BE2C (cell line): Measurements from ENCODE around the gene TARBP1.

Source experiments
- DNase-seq: peaks from one replicate; pipeline ENCODE4 v3.0.0-alpha.2; 2020
- H3K27me3 ChIP-seq: fragments of 250-450 bp; sonication (Bioruptor Pico); 2 replicates; pipeline ENCODE4 v1.5.1; 2020; ENCODE audit warnings: mild to moderate bottlenecking
- H3K36me3 ChIP-seq: fragments of 250-450 bp; sonication (Bioruptor Pico); 2 replicates; pipeline ENCODE4 v1.5.1; 2020; ENCODE audit warnings: mild to moderate bottlenecking
- H3K4me1 ChIP-seq: fragments of 250-450 bp; sonication (Bioruptor Pico); 2 replicates; pipeline ENCODE4 v1.5.1; 2020
- H3K4me3 ChIP-seq: 2 replicates; pipeline ENCODE4 v1.5.1; 2011; ENCODE audit warnings: low read depth, low read length
- H3K9me3 ChIP-seq: fragments of 250-450 bp; sonication (Bioruptor Pico); 2 replicates; pipeline ENCODE4 v1.5.1; 2020
- TF ChIP-seq, protein P1 (sequence below): IDR thresholded peaks from 2 replicates; pipeline ENCODE4 v1.5.1; 2012; ENCODE audit warnings: mild to moderate bottlenecking, low read depth, low read length

Gene TARBP1

DNA sequence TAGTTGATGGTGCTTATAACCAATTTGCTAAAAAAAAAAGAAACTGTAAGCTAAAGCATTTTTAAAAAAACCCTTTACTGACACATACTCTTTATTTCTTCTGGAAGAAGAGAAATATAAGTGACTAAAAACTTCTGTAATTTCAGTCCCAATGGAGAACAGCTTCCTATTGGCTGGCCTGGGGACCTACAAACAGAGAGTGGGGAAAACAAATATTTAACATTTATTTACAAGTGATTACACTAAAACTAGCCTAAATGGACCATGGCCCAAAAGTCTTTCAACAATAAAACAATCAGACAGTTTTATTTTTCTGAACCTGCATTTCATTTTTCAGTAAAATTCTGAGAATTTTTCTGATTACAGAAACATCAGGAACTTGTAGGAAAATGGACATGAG, 15.2 kb downstream of the TARBP1 start:
- no peaks in the 10 kb centered on the region for H3K9me3 ChIP-seq
- H3K4me3 ChIP-seq: no peak overlapping the region
- H3K27me3 ChIP-seq: no peaks in the 10 kb centered on the region
- DNase-seq: no peak
- peaks cover 35% of the 10 kb centered on the region for H3K36me3 ChIP-seq
- TF ChIP-seq, protein P1, sequence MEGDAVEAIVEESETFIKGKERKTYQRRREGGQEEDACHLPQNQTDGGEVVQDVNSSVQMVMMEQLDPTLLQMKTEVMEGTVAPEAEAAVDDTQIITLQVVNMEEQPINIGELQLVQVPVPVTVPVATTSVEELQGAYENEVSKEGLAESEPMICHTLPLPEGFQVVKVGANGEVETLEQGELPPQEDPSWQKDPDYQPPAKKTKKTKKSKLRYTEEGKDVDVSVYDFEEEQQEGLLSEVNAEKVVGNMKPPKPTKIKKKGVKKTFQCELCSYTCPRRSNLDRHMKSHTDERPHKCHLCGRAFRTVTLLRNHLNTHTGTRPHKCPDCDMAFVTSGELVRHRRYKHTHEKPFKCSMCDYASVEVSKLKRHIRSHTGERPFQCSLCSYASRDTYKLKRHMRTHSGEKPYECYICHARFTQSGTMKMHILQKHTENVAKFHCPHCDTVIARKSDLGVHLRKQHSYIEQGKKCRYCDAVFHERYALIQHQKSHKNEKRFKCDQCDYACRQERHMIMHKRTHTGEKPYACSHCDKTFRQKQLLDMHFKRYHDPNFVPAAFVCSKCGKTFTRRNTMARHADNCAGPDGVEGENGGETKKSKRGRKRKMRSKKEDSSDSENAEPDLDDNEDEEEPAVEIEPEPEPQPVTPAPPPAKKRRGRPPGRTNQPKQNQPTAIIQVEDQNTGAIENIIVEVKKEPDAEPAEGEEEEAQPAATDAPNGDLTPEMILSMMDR: no peak
- H3K4me1 ChIP-seq: no peaks in the 10 kb centered on the region

DNA sequence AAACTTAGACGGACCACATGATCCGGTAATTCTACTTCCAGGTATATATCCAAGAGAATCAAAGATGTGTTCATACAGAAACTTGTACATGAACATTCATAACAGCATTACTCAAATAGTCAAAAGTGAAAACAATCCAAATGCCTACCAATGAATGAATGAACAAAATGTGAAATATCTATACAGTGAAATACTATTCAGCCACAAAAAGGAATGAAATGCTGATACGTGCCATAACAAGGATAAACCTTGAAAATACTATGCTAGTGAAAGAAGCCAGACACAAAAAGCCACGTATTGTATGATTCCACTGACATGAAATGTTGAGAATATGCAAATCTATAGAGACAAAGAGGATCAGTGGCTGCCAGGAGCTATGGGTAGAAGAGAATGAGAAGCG, 18.3 kb downstream of the TARBP1 start:
- DNase-seq: no peak
- H3K36me3 ChIP-seq: peaks cover 29% of the 10 kb centered on the region
- TF ChIP-seq, protein P1: no peak

DNA sequence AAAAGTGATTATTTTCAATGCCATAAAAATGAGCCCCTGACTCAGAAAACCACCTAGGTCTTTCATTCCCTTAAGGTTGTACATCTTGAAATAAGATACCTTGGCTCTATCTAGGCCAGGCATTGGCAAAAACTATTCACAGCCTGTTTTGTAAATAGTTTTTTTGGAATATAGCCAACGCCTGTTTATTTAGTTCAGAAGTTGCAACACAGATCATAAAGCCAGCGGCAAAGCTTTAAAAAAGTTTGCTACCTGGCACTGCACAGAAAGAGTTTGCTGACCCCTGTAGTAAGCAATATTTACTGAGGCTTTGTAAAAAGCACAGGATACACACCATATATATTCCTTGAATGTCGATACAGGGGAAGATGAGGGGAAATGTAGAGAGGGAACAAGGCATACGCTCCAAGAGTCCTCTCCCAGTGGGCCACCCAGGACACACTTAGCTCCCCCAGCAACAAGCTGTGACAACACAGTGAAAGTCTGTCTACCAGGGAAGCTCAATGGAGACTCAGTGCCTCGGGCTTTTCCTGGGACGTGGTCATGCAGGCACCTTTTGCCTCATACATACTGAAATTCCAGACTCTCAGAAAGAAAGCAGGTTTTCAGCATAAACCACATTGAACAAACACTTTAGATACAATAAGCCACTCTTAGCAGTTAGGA, 20.5 kb downstream of the TARBP1 start:
- no peak for DNase-seq
- Histone ChIP-seq H3K36me3 (peaks cover 17% of the 10 kb centered on the region), H3K4me3 (no peak overlapping the region), H3K27me3 (no peaks in the 10 kb centered on the region), H3K9me3 (no peaks in the 10 kb centered on the region), H3K4me1 (no peaks in the 10 kb centered on the region)
- TF ChIP-seq, protein P1: no peak

More for the DNA sequence above, 18.3 kb downstream of the TARBP1 start:
- Histone ChIP-seq H3K27me3 (no peaks in the 10 kb centered on the region), H3K4me1 (no peaks in the 10 kb centered on the region), H3K9me3 (no peaks in the 10 kb centered on the region), H3K4me3 (no peak overlapping the region)

DNA sequence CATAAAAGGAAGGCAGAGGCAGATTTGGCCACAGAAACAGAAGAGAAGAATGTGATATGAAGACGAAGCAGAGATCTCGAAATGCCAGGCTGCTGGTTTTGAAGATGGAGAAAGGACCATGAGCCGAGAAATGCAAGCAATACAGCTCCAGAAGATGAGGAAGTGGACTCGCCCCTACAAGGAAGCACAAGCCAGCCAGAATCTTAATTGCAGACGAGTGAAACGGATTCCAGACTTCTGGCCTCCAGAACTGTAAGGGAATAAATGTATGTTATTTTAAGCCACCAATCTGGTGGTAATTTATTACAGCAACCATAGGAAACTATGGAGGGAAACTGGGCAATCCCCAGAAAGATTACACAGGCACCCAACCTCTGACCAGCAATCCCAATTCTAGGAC, 24.1 kb downstream of the TARBP1 start:
- no peaks in the 10 kb centered on the region for H3K27me3 ChIP-seq
- TF ChIP-seq, protein P1: no peak

DNA sequence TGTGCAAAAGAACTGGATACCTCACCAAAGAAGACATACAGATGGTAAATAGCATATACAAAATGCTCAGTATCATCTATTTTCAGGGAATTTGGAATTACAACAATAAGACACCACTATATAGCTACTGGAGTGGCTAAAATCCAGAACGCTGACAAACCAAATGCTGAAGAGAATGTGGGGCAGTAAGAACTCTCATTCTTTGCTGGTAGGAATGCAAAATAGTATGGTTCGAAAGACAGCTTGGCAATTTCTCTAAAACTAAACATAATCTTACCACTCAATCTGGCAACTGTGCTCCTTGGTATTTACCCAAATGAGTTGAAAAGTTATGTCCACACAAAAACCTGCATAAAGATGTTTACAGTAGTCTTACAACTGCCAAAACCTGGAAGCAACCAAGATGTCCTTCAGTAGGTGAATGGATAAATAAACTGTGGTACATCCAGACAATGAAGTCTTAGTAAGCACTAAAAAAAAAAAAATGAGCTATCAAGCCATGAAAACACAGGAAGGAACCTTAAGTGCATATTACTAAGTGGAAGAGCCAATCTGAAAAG, 26.5 kb downstream of the TARBP1 start:
- TF ChIP-seq, protein P1: no peak
- H3K4me1 ChIP-seq: no peaks in the 10 kb centered on the region
- H3K36me3 ChIP-seq: peaks cover 16% of the 10 kb centered on the region

More for the DNA sequence above, 24.1 kb downstream of the TARBP1 start:
- DNase-seq: no peak
- no peak overlapping the region for H3K4me3 ChIP-seq
- H3K36me3 ChIP-seq: peaks cover 3% of the 10 kb centered on the region; the same call in 1 of the 2 replicates
- H3K4me1 ChIP-seq: no peaks in the 10 kb centered on the region
- H3K9me3 ChIP-seq: no peaks in the 10 kb centered on the region

DNA sequence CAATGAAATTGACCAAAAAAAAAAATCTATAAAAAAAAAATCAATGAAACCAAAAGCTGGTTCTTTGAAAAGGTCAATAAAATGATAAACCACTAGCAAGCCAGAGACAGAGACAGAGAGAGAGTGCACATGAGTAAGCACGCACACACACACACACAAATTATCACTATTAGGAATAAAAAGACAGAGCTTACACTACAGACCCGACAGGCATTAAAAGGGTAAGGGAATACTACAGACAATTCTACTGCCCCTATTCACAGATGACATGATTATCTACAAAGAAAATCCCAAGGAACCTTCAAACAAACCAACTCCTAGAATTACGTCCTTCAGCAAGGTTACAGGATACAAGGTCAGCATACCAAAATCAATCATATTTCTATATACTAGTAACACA, 38.6 kb downstream of the TARBP1 start:
- DNase-seq: no peak
- Histone ChIP-seq H3K36me3 (peaks cover 14% of the 10 kb centered on the region), H3K4me1 (peaks cover 19% of the 10 kb centered on the region), H3K4me3 (no peak overlapping the region), H3K27me3 (no peaks in the 10 kb centered on the region), H3K9me3 (no peaks in the 10 kb centered on the region)
- TF ChIP-seq, protein P1: no peak

More for the DNA sequence above, 26.5 kb downstream of the TARBP1 start:
- Histone ChIP-seq H3K9me3 (no peaks in the 10 kb centered on the region), H3K4me3 (no peak overlapping the region), H3K27me3 (no peaks in the 10 kb centered on the region)
- no peak for DNase-seq
